NCI-H2107 (cell line): ENCODE data around the gene MAPK12.
A peak's percentile ranks its signal among the peaks of the same experiment; 100 is the strongest.
"Not testable (repeated sequence)": the region's sequence is repeated elsewhere in the genome, so short reads cannot be mapped to it uniquely, and the experiment has no call there.

ENCODE experiments used
- DNase-seq: peaks from one replicate; lab custom pipeline; 2025; lab: John Stamatoyannopoulos, UW

The MAPK12 gene

GRCh38 chr22:50282361-50283155 is 21.1 kb upstream of the MAPK12 start:
- DNase-seq = no peak

DNA sequence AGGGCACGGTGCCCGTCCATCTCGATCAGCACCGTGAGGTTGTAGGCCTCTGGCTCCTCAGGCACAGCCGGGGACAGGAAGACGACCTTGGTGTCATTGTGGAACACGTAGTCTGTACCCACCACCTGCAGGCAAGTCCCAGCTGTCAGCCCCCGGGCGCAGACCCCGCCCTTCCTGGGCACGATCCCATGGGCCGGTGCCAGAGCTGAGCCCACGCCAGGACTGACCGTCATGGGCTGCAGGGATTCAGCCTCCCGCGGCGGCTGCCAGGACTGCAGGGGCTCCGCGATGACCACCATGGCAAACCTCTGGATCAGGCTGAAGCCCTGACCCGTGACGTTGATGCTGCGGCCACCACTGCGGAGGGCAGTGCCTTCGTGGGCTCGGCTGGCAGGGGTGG is 20.5 kb upstream of the MAPK12 start:
- DNase-seq = no peak

- DNase-seq = no peak
Measured at GRCh38 chr22:50281384-50281760, 19.9 kb upstream of the MAPK12 start.

GRCh38 chr22:50280708-50281383 is 19.4 kb upstream of the MAPK12 start:
- DNase-seq = no peak

DNA sequence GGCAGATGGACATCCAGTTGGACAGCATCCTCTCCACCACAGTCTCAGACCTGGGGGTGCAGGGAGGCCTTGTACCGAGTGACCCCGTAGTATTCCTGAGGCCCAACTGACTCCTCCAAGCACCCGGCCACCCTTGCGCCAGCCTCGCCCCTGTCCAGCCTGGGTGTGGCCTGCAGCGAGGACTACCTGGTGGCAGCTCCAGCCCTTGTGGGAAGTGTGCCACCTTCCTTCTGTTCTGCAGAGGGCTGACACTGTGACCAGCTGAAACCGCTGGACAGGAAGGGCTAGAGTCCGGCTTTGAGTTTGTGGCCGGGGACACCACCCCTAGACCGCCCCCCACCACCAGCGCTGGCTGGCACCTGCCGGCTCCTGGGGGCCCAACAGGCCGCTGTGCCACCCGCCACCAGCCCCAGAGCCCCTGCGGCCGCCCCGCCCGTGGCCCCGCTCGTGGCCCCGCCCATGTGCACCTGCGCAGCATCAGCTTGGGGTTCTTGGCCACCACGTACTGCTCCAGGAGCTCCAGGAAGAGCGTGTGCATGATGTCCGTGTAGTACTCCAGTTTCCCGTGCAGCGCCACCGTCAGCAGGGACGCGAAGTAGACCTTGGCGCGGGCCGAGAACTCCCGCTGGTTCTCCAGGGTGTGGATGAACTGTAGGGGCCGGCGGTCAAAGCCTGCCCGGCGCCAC is 18.7 kb upstream of the MAPK12 start:
- no peak for DNase-seq

- DNase-seq = no peak
Measured at GRCh38 chr22:50278956-50279619, 17.6 kb upstream of the MAPK12 start.

DNA sequence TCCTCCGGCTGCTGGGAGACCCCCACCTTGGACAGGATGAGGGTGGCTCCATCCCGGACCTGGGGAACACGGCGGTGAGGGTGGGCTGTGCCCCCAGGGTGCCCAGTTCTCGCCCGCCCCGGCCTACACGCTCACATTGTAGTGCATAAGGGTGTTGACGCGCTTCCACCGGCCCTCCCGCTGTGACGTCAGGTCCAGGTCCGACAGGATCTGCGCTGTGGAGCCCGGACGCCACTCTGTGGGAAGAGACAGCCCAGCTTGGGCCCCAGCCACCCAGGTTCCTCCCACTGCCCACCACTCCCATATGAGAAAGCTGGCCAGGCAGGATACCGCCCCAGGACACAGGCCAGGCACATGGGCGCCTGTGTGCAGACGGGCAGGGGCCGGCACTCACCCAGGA is 17.0 kb upstream of the MAPK12 start:
- no peak for DNase-seq

- DNase-seq = no peak
Measured at GRCh38 chr22:50277761-50278160, 16.3 kb upstream of the MAPK12 start.

DNA sequence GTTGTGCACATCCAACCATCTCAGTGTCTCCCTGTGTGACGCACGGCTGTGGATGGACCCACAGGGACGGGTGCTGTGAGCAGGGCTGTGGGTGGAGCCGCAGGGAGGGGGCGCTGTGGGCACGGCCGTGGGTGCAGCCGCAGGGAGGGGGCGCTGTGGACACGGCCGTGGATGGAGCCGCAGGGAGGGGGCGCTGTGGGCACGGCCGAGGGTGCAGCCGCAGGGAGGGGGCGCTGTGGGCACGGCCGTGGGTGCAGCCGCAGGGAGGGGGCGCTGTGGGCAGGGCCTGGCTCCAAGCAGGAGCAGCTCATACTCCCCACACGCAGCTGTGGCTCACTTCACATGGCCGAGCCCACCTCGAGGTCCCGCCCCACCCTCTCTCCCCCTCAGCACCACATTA is 14.7 kb upstream of the MAPK12 start:
- DNase-seq = no peak

- DNase-seq = no peak
Measured at GRCh38 chr22:50275181-50276055, 13.9 kb upstream of the MAPK12 start.

GRCh38 chr22:50274771-50275170 is 13.3 kb upstream of the MAPK12 start:
- DNase-seq = no peak

GRCh38 chr22:50274311-50274710 is 12.8 kb upstream of the MAPK12 start:
- no peak for DNase-seq

DNA sequence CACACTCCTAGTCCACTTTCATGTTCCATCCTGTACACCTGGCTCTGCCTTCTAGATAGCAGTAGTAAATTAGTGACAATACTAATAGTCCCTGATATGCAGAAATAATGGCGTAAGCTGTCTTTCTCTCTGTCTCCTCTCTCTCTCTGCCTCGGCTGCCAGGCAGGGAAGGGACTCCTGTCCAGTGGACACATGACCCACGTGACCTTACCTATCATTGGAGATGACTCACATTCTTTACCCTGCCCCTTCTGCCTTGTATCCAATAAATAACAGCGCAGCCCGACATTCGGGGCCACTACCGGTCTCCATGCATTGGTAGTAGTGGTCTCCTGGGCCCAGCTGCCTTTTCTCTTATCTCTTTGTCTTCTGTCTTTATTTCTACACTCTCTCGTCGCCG is 12.3 kb upstream of the MAPK12 start:
- not testable (repeated sequence) for DNase-seq

DNA sequence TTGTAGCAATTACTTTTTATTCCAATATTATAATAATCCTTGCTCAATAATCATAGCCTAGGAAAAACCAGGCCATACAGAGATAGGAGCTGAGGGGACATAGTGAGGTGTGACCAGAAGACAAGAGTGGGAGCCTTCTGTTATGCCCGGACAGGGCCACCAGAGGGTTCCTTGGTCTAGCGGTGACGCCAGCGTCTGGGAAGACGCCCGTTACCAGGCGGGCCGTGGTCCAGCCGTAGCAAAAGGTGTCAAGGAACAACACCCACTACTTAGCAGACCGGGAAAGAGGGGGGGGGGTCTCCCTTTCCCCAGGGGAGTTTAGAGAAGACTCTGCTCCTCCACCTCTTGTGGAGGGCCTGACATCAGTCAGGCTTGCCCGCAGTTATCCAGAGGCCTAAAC is 11.9 kb upstream of the MAPK12 start:
- not testable (repeated sequence) for DNase-seq

- DNase-seq = no peak
Measured at GRCh38 chr22:50272044-50272802, 10.7 kb upstream of the MAPK12 start.

DNA sequence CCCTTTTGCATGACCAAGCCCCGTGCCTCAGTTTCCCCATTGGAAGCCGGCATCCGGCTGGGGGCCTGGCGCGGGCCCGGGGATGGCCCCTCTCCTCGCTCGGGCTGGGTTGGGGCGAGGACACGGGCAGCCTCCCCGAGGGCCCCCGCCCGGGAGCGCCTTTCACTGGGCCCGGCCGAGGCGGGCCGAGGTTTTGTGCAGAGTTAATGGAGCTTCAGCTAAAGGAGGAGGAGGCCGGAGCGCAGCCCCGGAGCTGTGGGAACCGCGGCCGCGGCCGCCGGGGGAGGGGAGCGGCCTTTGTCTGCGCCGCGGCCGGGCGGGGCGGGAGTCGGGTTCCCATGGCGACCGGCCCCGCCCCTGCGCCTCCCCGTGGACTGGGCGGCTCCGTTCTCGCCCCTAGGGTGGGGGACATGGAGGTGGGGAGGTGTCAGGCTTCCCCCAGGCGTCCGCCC is 10.1 kb upstream of the MAPK12 start:
- DNase-seq = peak; percentile 43

DNA sequence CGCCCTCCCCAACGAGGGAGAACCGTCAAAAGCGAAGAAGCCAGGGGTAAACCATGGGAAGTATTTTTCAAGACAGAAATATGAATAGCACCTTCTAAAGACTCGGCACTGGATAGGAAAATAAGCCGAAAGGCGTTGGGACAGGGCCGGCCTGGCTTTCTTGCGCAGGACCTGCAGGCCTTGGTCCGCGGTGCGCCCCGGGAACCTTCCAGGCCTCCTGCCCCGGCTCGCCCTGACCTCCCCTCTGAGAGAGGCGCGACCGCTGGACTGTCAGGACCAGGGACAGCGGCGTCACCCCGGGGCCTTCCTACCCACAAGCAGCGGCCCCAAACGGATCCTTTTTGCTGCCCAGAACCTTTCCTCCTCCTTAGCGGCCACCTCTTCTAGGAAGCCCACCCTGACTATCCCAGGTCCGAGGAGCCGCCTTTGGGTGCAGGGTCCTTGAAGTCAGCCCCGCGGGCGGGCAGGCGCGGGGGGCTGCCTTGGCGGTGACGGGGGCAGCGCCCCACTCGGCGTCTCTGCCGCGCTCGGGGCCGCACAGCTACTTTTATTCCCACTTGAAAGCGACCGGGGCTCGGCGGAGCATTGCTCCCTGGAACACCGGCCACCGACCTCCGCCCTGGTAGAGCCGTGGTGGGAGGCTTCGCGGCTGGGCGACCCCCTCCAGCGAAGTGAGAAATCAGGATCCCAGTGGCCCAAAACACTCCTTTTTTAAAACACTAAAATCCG is 9.3 kb upstream of the MAPK12 start:
- no peak for DNase-seq

- no peak for DNase-seq
Measured at GRCh38 chr22:50269970-50270665, 8.6 kb upstream of the MAPK12 start, which contains the start of gene MAPK11. MAPK11 (minus strand) TSS chr22:50270380; CDS start chr22:50270292, 88 bp downstream.

- DNase-seq = no peak
Measured at GRCh38 chr22:50269573-50269969, 8.1 kb upstream of the MAPK12 start.
